GM12873 (cell line): Measurements from ENCODE around the gene ATP1B3.

ENCODE experiments used
- TF ChIP-seq, protein P1 (sequence below): IDR thresholded peaks from 2 replicates; pipeline ENCODE4 v1.5.1; 2012; ENCODE audit warnings: low read depth, mild to moderate bottlenecking, moderate library complexity, low read length, control low read depth; ENCODE audit not compliant: insufficient read depth; ENCODE audit errors: missing control alignments

Gene ATP1B3

DNA sequence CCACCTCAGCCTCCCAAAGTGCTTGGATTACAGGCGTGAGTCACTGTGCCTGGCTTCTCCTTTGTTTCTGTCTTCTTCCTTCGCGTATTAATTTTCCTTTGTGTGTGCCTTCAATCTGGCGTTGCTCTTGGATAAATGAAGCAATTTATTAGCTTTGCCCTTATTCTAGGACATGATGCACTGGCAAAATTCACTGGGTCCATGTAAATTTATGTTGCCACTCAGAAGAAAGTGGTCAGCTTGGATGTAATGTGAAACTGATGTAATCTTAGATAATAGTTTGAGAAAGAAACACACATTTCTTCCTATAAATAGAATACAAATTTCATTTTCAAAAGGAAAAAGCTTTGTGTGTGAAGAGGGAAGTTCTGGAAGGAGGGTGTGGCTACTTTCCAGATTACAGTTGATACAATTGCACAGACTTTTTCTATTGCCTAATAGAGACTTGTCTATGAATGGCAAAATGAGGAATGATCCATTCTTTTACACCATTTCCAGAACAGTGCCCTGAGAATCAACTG lies 23.3 kb upstream of the ATP1B3 start:
- TF ChIP-seq, protein P1, sequence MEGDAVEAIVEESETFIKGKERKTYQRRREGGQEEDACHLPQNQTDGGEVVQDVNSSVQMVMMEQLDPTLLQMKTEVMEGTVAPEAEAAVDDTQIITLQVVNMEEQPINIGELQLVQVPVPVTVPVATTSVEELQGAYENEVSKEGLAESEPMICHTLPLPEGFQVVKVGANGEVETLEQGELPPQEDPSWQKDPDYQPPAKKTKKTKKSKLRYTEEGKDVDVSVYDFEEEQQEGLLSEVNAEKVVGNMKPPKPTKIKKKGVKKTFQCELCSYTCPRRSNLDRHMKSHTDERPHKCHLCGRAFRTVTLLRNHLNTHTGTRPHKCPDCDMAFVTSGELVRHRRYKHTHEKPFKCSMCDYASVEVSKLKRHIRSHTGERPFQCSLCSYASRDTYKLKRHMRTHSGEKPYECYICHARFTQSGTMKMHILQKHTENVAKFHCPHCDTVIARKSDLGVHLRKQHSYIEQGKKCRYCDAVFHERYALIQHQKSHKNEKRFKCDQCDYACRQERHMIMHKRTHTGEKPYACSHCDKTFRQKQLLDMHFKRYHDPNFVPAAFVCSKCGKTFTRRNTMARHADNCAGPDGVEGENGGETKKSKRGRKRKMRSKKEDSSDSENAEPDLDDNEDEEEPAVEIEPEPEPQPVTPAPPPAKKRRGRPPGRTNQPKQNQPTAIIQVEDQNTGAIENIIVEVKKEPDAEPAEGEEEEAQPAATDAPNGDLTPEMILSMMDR, result no peak

DNA sequence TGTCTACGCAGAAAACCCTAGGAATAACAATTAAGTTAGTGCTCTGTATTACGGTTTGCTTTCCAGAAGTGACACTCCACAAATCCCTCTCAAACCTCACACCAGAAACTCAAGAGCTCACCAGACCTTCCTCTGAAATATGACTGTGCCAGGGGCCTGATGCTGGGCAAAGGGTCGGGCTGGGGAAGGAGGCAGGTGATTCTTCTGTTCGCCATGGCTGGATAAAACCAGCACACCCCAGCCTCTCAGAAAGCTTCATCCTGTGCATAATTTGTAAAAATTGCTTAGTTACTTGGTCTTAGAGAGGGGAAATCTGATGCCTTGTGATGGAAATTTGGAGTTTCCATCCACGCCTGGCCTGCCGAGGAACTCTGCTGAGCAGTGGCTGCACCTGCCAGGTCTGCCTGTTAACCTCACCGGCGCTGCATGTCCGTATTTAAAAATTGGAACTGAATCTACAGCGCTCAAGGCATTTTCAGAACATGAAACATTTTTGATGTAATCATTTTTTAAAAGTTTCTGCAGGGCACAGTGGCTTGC lies 22.7 kb upstream of the ATP1B3 start:
- TF ChIP-seq, protein P1, result no peak

DNA sequence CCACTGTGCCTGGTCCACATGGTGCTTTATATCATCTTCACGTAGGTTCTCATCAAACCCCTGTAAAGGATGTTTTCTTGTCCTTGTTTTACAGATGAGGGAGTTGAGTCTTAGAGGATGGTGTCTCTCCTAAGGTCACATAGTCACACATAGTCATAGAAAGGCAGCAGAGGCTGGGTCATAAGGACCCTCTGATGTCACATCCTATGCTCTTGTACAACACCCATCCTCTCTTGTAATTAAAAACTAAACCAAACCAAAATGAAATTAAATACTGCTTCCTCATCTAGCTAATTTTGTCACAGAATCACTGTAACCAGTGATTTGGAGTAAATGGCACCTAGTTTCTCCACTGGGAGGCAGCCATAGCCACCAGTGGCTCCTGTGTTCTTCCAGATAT lies 21.8 kb upstream of the ATP1B3 start:
- TF ChIP-seq, protein P1, result no peak

DNA sequence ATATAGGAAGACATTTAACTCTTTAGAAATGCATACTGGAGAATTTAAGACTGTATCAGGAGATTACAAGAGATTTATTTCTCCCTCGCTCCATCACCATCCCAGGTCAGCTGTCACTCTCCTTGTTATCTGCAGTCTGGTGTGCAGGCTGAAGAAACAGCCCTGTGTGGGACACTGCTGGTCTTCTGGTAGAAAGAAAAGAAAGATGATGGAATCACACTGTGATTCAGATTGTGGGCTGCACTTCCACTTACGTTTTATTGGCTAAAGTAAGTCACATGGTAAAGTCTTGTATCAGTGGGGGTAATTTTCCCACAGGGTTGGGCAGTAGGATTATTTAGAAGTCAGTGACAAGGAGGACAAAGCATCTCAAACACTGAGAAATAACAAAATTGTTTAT lies 18.1 kb upstream of the ATP1B3 start:
- TF ChIP-seq, protein P1, result no peak

DNA sequence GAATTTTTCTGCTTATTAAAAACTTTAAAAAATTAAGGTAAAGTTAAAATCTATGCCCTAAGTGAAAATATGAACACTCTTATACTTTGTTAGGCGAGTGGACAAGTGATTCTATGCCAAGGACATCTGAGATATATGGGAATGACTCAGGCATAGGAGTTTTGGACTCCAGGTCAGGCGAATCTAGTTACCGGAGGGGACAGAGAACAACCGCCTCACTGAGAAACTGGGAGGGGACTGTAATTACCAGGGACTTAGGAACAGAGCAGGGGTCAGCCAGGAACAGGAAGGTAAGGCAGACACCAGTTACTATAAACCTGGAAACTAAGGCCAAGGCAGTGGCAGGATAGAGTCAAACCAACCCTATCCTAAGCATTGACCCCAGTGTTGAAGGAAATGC lies 16.8 kb upstream of the ATP1B3 start:
- TF ChIP-seq, protein P1, result no peak

DNA sequence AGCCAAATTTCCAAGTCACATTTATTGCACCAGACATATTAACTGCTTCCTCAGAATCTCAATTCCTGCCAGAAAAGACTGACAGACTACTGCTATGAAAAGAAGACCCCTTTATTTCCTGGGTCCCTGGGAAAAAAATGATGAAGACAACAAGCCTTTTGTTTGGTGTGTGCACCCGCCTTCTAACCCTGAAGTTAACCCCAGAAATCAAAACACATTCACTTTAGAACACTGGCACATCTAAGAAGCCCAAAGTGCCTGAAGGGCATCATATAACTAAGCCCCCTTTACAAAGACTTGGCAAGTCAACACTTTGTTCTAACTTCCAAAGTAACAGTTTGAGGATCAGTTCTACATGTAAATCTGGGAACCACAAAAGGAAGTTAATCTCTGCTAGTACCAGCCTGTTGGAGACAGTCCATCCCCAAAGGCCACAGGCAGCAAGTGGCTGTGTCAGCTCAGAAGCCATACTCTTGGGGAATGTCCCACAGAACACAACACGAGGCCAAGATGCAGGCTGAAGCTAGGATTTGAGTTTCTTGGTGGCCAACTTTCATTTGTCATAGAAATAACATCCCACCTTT lies 16.3 kb upstream of the ATP1B3 start:
- TF ChIP-seq, protein P1, result no peak

DNA sequence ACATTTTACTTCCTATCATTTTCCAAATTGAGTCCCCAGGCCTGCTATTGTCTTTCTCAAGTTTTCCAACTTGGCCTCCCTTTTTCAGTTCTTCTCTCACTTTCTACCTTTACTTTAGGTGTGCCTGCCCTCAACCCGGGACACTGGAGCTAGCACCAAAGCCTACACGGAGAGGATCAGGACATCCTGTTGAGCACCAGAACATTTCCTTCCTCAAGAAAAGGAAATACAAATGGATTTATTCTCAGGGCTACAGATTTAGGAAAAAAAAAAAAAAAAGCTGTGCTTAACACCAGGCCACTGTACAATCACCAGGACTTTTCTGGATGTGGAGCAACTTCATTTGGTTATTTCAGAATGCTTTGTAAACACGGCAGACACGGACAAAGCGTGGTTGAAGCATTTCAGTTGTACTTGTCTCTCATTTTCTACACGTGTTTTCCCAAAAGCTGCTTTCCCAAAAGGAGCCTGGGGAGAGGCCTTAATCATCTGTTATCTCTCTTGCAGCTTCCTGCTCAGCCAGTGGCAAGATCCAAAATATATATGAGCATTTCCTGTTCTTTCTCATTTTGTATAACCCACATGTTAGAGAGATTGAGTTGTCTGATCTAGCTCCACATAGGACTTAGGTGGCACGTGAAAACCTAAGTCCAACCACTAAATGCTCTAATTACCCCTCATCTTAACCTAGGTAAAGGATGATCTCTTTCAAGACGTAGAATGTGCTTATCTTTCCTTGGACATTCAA lies 15.5 kb upstream of the ATP1B3 start:
- TF ChIP-seq, protein P1, result no peak
